Astrocyte (in vitro differentiated cells and primary cell): ENCODE measurements around the gene ITK.

ENCODE experiments used
- EZH2 ChIP-seq: IDR thresholded peaks from 2 replicates; pipeline ENCODE4 v1.6.1; 2012; ENCODE audit warnings: mild to moderate bottlenecking, low read length, inconsistent platforms; ENCODE audit not compliant: insufficient read depth
- TF ChIP-seq, protein P1 (sequence below): IDR thresholded peaks from 2 replicates; pipeline ENCODE4 v1.5.1; 2011; ENCODE audit warnings: low read depth, mild to moderate bottlenecking, inconsistent platforms, low read length, moderate library complexity; ENCODE audit not compliant: insufficient read depth

DNA sequence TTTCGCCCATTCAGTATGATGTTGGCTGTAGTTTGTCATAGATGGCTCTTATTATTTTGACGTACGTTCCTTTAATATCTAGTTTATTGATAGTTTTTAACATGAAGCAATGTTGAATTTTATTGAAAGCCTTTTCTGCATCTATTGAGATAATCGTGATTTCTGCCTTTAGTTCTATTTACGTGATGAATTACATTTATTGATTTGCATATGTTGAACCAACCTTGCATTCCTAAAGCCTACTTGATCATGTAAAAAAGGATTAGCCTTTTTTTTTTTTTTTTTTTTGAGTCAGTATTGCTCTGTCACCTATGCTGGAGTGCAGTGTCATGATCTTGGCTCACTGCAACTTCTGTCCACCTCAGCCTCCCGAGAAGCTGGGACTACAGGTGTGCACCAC is 25.1 kb downstream of the ITK start:
- TF ChIP-seq EZH2, result no peak
- TF ChIP-seq, protein P1, sequence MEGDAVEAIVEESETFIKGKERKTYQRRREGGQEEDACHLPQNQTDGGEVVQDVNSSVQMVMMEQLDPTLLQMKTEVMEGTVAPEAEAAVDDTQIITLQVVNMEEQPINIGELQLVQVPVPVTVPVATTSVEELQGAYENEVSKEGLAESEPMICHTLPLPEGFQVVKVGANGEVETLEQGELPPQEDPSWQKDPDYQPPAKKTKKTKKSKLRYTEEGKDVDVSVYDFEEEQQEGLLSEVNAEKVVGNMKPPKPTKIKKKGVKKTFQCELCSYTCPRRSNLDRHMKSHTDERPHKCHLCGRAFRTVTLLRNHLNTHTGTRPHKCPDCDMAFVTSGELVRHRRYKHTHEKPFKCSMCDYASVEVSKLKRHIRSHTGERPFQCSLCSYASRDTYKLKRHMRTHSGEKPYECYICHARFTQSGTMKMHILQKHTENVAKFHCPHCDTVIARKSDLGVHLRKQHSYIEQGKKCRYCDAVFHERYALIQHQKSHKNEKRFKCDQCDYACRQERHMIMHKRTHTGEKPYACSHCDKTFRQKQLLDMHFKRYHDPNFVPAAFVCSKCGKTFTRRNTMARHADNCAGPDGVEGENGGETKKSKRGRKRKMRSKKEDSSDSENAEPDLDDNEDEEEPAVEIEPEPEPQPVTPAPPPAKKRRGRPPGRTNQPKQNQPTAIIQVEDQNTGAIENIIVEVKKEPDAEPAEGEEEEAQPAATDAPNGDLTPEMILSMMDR, result no peak
